C4-2B (cell line): ENCODE measurements around the gene ZMAT5.

Source experiments
- H3K27ac ChIP-seq: fragments of 450-650 bp; 2 replicates; pipeline ENCODE4 v1.5.1; 2017
- CTCF ChIP-seq: fragments of 450-650 bp; conservative IDR thresholded peaks from 2 replicates; pipeline ENCODE4 v1.5.1; 2017; ENCODE audit warnings: mild to moderate bottlenecking
- ZFX ChIP-seq: fragments of 450-650 bp; IDR thresholded peaks from 2 replicates; pipeline ENCODE4 v1.6.1; 2017

The ZMAT5 gene

GRCh38 chr22:29697853-29698598 is 68.8 kb downstream of the ZMAT5 start:
- no peak for TF ChIP-seq ZFX
- no peak for TF ChIP-seq CTCF
- H3K27ac ChIP-seq: no peak overlapping the region

- H3K27ac ChIP-seq: no peak overlapping the region
- TF ChIP-seq CTCF (no peak), ZFX (no peak)
Observed at GRCh38 chr22:29695129-29695926, 71.5 kb downstream of the ZMAT5 start.

GRCh38 chr22:29693671-29694070 is 73.1 kb downstream of the ZMAT5 start:
- TF ChIP-seq ZFX: no peak
- no peak for TF ChIP-seq CTCF
- no peak overlapping the region for H3K27ac ChIP-seq

- no peak overlapping the region for H3K27ac ChIP-seq
- TF ChIP-seq CTCF (no peak), ZFX (no peak)
Observed at GRCh38 chr22:29693161-29693560, 73.6 kb downstream of the ZMAT5 start.

- no peak overlapping the region for H3K27ac ChIP-seq
- TF ChIP-seq CTCF (no peak), ZFX (no peak)
Observed at GRCh38 chr22:29692327-29692640, 74.5 kb downstream of the ZMAT5 start.

- no peak for TF ChIP-seq CTCF
- TF ChIP-seq ZFX: no peak
- no peak overlapping the region for H3K27ac ChIP-seq
Observed at GRCh38 chr22:29691636-29692326, 75.0 kb downstream of the ZMAT5 start.

GRCh38 chr22:29690476-29690875 is 76.3 kb downstream of the ZMAT5 start:
- H3K27ac ChIP-seq: no peak overlapping the region
- TF ChIP-seq ZFX (no peak), CTCF (no peak)
